Large intestine (tissue), 3 donors: Measurements from ENCODE around the gene MYL7. TPM values are rescaled to one million over a fixed set of nuclear protein-coding genes. Genes with fewer than 3 reads are reported as not detected.

ENCODE experiments used
- DNase-seq, 2 donors: peaks; one replicate each; pipeline versions ENCODE4 v3.0.0 to v3.0.0-alpha.2; 2013
- H3K27ac ChIP-seq: one replicate; pipeline ENCODE4 v1.5.1; 2013; ENCODE audit warnings: low read length
- H3K27me3 ChIP-seq: 2 replicates; pipeline ENCODE4 v1.6.1; 2013; ENCODE audit warnings: low read length; ENCODE audit not compliant: control insufficient read depth, insufficient read depth
- H3K36me3 ChIP-seq: 2 replicates; pipeline ENCODE4 v1.6.1; 2013; ENCODE audit warnings: low read length; ENCODE audit not compliant: control insufficient read depth, insufficient read depth
- H3K4me1 ChIP-seq: one replicate; pipeline ENCODE4 v1.6.1; 2013; ENCODE audit warnings: low read length; ENCODE audit not compliant: control insufficient read depth, insufficient read depth
- H3K4me3 ChIP-seq: one replicate; pipeline ENCODE4 v1.5.1; 2013; ENCODE audit warnings: low read length
- H3K9me3 ChIP-seq: one replicate; pipeline ENCODE4 v1.6.1; 2013; ENCODE audit warnings: mild to moderate bottlenecking, low read depth, low read length, moderate library complexity; ENCODE audit not compliant: control insufficient read depth
- WGBS: methylation state at CpG from one replicate; pipeline ENCODE4 v1.1.5; 2013; ENCODE audit warnings: low lambda C conversion rate; ENCODE audit not compliant: insufficient coverage; 5-methylcytosine and 5-hydroxymethylcytosine counted together
- polyA plus RNA-seq: library from polyadenylated mRNA; unstranded; fragments of 120-200 nt; gene quantifications from one replicate; pipeline ENCODE4 v1.2.1, GENCODE V29; 2013

The MYL7 gene
- polyA plus RNA-seq, 1 donor: 0.52 TPM

GRCh38 chr7:44103566-44103922, 37.6 kb downstream of the MYL7 start:
- H3K4me3 ChIP-seq: peak overlapping the region; percentile 30
- WGBS: no CpG with 5 or more reads among the region's 8 CpGs
- no peak for DNase-seq
- H3K4me1 ChIP-seq: no peaks in the 10 kb centered on the region
- H3K27me3 ChIP-seq: peaks cover 44% of the 10 kb centered on the region
- peaks cover 5% of the 10 kb centered on the region for H3K36me3 ChIP-seq
- no peak overlapping the region for H3K27ac ChIP-seq
- H3K9me3 ChIP-seq: peaks cover 3% of the 10 kb centered on the region

GRCh38 chr7:44102846-44103565, 38.1 kb downstream of the MYL7 start:
- peaks cover 3% of the 10 kb centered on the region for H3K9me3 ChIP-seq
- H3K4me1 ChIP-seq: no peaks in the 10 kb centered on the region
- H3K27me3 ChIP-seq: peaks cover 44% of the 10 kb centered on the region
- no peak overlapping the region for H3K4me3 ChIP-seq
- WGBS: no CpG with 5 or more reads among the region's 8 CpGs
- no peak for DNase-seq
- H3K27ac ChIP-seq: no peak overlapping the region
- H3K36me3 ChIP-seq: peaks cover 5% of the 10 kb centered on the region

GRCh38 chr7:44101966-44102845, 38.9 kb downstream of the MYL7 start:
- no peak for DNase-seq
- peaks cover 3% of the 10 kb centered on the region for H3K9me3 ChIP-seq
- peaks cover 2% of the 10 kb centered on the region for H3K36me3 ChIP-seq
- H3K27ac ChIP-seq: no peak overlapping the region
- H3K4me1 ChIP-seq: no peaks in the 10 kb centered on the region
- WGBS: no CpG with 5 or more reads among the region's 14 CpGs
- peaks cover 44% of the 10 kb centered on the region for H3K27me3 ChIP-seq
- no peak overlapping the region for H3K4me3 ChIP-seq

- no peak overlapping the region for H3K4me3 ChIP-seq
- peaks cover 3% of the 10 kb centered on the region for H3K9me3 ChIP-seq
- DNase-seq: no peak
- H3K27me3 ChIP-seq: peaks cover 42% of the 10 kb centered on the region
- H3K4me1 ChIP-seq: no peaks in the 10 kb centered on the region
- no peaks in the 10 kb centered on the region for H3K36me3 ChIP-seq
- no peak overlapping the region for H3K27ac ChIP-seq
- no CpG with 5 or more reads among the region's 3 CpGs for WGBS
Measured at GRCh38 chr7:44101303-44101965, 39.7 kb downstream of the MYL7 start.

- Histone ChIP-seq H3K27ac (no peak overlapping the region), H3K27me3 (peaks cover 34% of the 10 kb centered on the region), H3K4me1 (no peaks in the 10 kb centered on the region), H3K9me3 (peaks cover 3% of the 10 kb centered on the region), H3K4me3 (no peak overlapping the region), H3K36me3 (no peaks in the 10 kb centered on the region)
- no peak for DNase-seq
- WGBS: no CpG with 5 or more reads among the region's 10 CpGs
Measured at GRCh38 chr7:44100458-44101302, 40.5 kb downstream of the MYL7 start.

- Histone ChIP-seq H3K27me3 (peaks cover 24% of the 10 kb centered on the region), H3K27ac (no peak overlapping the region), H3K9me3 (no peaks in the 10 kb centered on the region), H3K4me1 (no peaks in the 10 kb centered on the region), H3K36me3 (no peaks in the 10 kb centered on the region), H3K4me3 (no peak overlapping the region)
- DNase-seq: no peak
- 100% methylated on average over 1 of the region's 4 CpGs for WGBS
Measured at GRCh38 chr7:44099669-44100068, 41.5 kb downstream of the MYL7 start.

- Histone ChIP-seq H3K27me3 (peaks cover 14% of the 10 kb centered on the region), H3K4me3 (no peak overlapping the region), H3K9me3 (no peaks in the 10 kb centered on the region), H3K4me1 (no peaks in the 10 kb centered on the region), H3K27ac (no peak overlapping the region), H3K36me3 (no peaks in the 10 kb centered on the region)
- DNase-seq: no peak
- WGBS: no CpG with 5 or more reads among the region's 6 CpGs
Measured at GRCh38 chr7:44098092-44099068, 42.8 kb downstream of the MYL7 start.

- Histone ChIP-seq H3K4me3 (no peak overlapping the region), H3K36me3 (no peaks in the 10 kb centered on the region), H3K27ac (no peak overlapping the region), H3K4me1 (no peaks in the 10 kb centered on the region), H3K9me3 (no peaks in the 10 kb centered on the region), H3K27me3 (peaks cover 4% of the 10 kb centered on the region)
- DNase-seq: no peak
- no CpG with 5 or more reads among the region's 9 CpGs for WGBS
Measured at GRCh38 chr7:44097064-44097932, 43.8 kb downstream of the MYL7 start.
